H1 (cell line): ENCODE data around the gene GAN. TPM values are rescaled to one million over a fixed set of nuclear protein-coding genes. Genes with fewer than 3 reads are reported as not detected.

Experiments used
- CTCF ChIA-PET: fragments of 300-600 bp; sonication (Branson Sonifier 250); formaldehyde crosslinking; loops from one replicate; lab custom pipeline; 2021; ENCODE audit not compliant: partially characterized antibody; lab: Charles Lee
- POLR2A ChIA-PET: fragments of 300-600 bp; sonication (Branson Sonifier 250); formaldehyde crosslinking; loops from one replicate; lab custom pipeline; 2021; ENCODE audit warnings: inconsistent platforms; ENCODE audit not compliant: partially characterized antibody; lab: Charles Lee
- DNase-seq, 2 experiments: peaks; one replicate each; pipeline versions ENCODE4 v3.0.0 to v3.0.0-alpha.2; 2010 to 2022; ENCODE audit warnings: low spot score in 2 of 2, low read depth in 1 of 2, mixed read lengths in 1 of 2
- FAIRE-seq: peaks from 2 replicates; lab custom pipeline; 2011; peaks lifted over from hg19 to GRCh38; lab: Jason Lieb, UNC
- H2AFZ ChIP-seq: 2 replicates; pipeline ENCODE4 v1.8.1; 2012; ENCODE audit warnings: low read length, inconsistent platforms
- H2AK5ac ChIP-seq: 2 replicates; pipeline ENCODE4 v1.6.1; 2013; ENCODE audit warnings: low read depth, low read length
- H2BK120ac ChIP-seq: replicated peaks from 2 replicates; pipeline ENCODE3; 2013; ENCODE audit warnings: low read depth, low read length, inconsistent platforms
- H2BK12ac ChIP-seq: 2 replicates; pipeline ENCODE4 v1.6.1; 2013; ENCODE audit warnings: low read depth, low read length
- H2BK15ac ChIP-seq: 2 replicates; pipeline ENCODE4 v1.6.1; 2013; ENCODE audit warnings: low read length
- H2BK20ac ChIP-seq: 2 replicates; pipeline ENCODE4 v1.6.1; 2013; ENCODE audit warnings: low read length
- H2BK5ac ChIP-seq: 2 replicates; pipeline ENCODE4 v1.6.1; 2013; ENCODE audit warnings: low read depth, low read length
- H3K14ac ChIP-seq: 2 replicates; pipeline ENCODE4 v1.6.1; 2013; ENCODE audit warnings: inconsistent platforms; ENCODE audit not compliant: insufficient read length
- H3K18ac ChIP-seq: 2 replicates; pipeline ENCODE4 v1.6.1; 2013; ENCODE audit warnings: low read length; ENCODE audit errors: extremely low read depth
- H3K23ac ChIP-seq: 2 replicates; pipeline ENCODE4 v1.6.1; 2013; ENCODE audit warnings: inconsistent platforms; ENCODE audit not compliant: insufficient read length
- H3K23me2 ChIP-seq: 2 replicates; pipeline ENCODE4 v1.6.1; 2013; ENCODE audit warnings: low read depth, low read length
- H3K27ac ChIP-seq: 2 replicates; pipeline ENCODE4 v1.6.1; 2011; ENCODE audit warnings: low read depth, low read length, inconsistent platforms
- H3K27me3 ChIP-seq, 4 experiments: replicated peaks in 1 of 4; 1 replicate in 1 of 4; 2 replicates in 3 of 4; pipeline versions ENCODE4 v1.6.1 to v1.8.1; 2011 to 2013; ENCODE audit warnings: low read length in 3 of 4, mild to moderate bottlenecking in 3 of 4, inconsistent platforms in 2 of 4, mixed read lengths in 2 of 4, moderate library complexity in 1 of 4; ENCODE audit not compliant: control insufficient read depth in 3 of 4, insufficient read depth in 3 of 4; ENCODE audit errors: extremely low read depth in 1 of 4
- H3K36me3 ChIP-seq, 4 experiments: 2 replicates each; pipeline versions ENCODE4 v1.6.1 to v1.8.1; 2011 to 2013; ENCODE audit warnings: mild to moderate bottlenecking in 4 of 4, low read length in 3 of 4, moderate library complexity in 2 of 4, control low read depth in 1 of 4, inconsistent platforms in 1 of 4; ENCODE audit not compliant: insufficient read depth in 4 of 4, control insufficient read depth in 2 of 4
- H3K4ac ChIP-seq: replicated peaks from 2 replicates; pipeline ENCODE3; 2013; ENCODE audit warnings: low read length, low read depth, mixed read lengths, inconsistent platforms; ENCODE audit not compliant: insufficient read length
- H3K4me1 ChIP-seq, 4 experiments: replicated peaks in 1 of 4; 1 replicate in 1 of 4; 2 replicates in 3 of 4; pipeline versions ENCODE4 v1.6.1 to v1.8.1; 2011 to 2013; ENCODE audit warnings: low read length in 3 of 4, inconsistent platforms in 2 of 4, mixed read lengths in 1 of 4; ENCODE audit not compliant: insufficient read depth in 4 of 4, control insufficient read depth in 3 of 4
- H3K4me2 ChIP-seq, 2 experiments: 2 replicates each; pipeline versions ENCODE4 v1.6.1 to v1.8.1; 2011 to 2013; ENCODE audit warnings: low read depth in 2 of 2, low read length in 2 of 2, control low read depth in 1 of 2, inconsistent platforms in 1 of 2, mild to moderate bottlenecking in 1 of 2; ENCODE audit not compliant: insufficient read depth in 1 of 2
- H3K4me3 ChIP-seq, 4 experiments: fragments of 200-600, 300-600 bp in 1 of 4; sonication (generic), shearing (Covaris generic), sonication (Bioruptor Twin) in 1 of 4; 2 replicates each; pipeline versions ENCODE4 v1.5.1 to v1.8.1; 2011 to 2016; ENCODE audit warnings: low read length in 4 of 4, low read depth in 3 of 4, control low read depth in 2 of 4, inconsistent platforms in 2 of 4, mild to moderate bottlenecking in 2 of 4, mixed read lengths in 1 of 4, moderate library complexity in 1 of 4; ENCODE audit not compliant: insufficient read depth in 2 of 4; ENCODE audit errors: extremely low read depth in 1 of 4
- H3K56ac ChIP-seq: replicated peaks from 2 replicates; pipeline ENCODE3; 2013; ENCODE audit warnings: low read depth, mild to moderate bottlenecking, mixed read lengths, low read length, inconsistent platforms; ENCODE audit not compliant: insufficient read length
- H3K79me1 ChIP-seq: 2 replicates; pipeline ENCODE4 v1.6.1; 2013; ENCODE audit warnings: low read depth, low read length, control low read depth
- H3K79me2 ChIP-seq, 2 experiments: 2 replicates each; pipeline versions ENCODE4 v1.6.1 to v1.8.1; 2012 to 2013; ENCODE audit warnings: low read length in 2 of 2, mild to moderate bottlenecking in 2 of 2, inconsistent platforms in 1 of 2; ENCODE audit not compliant: insufficient read depth in 2 of 2, control insufficient read depth in 1 of 2
- H3K9ac ChIP-seq, 4 experiments: replicated peaks in 1 of 4; 1 replicate in 1 of 4; 2 replicates in 3 of 4; pipeline versions ENCODE4 v1.6.1 to v1.8.1; 2011 to 2013; ENCODE audit warnings: low read depth in 3 of 4, low read length in 3 of 4, control low read depth in 2 of 4, mild to moderate bottlenecking in 2 of 4, moderate library complexity in 2 of 4, inconsistent platforms in 1 of 4; ENCODE audit errors: extremely low read depth in 1 of 4
- H3K9me3 ChIP-seq, 2 experiments: 2 replicates each; pipeline versions ENCODE4 v1.6.1 to v1.8.1; 2012 to 2013; ENCODE audit warnings: mild to moderate bottlenecking in 2 of 2, moderate library complexity in 2 of 2, control low read depth in 1 of 2, inconsistent platforms in 1 of 2, low read depth in 1 of 2, low read length in 1 of 2, mixed read lengths in 1 of 2; ENCODE audit not compliant: insufficient read depth in 2 of 2
- H4K20me1 ChIP-seq, 2 experiments: replicated peaks in 1 of 2; 2 replicates each; pipeline versions ENCODE3 to v1.8.1; 2011 to 2013; ENCODE audit warnings: inconsistent platforms in 2 of 2, low read length in 2 of 2, mild to moderate bottlenecking in 1 of 2; ENCODE audit not compliant: insufficient read depth in 2 of 2, control insufficient read depth in 1 of 2
- H4K5ac ChIP-seq: 2 replicates; pipeline ENCODE4 v1.6.1; 2013; ENCODE audit warnings: low read length, low read depth, mixed read lengths, inconsistent platforms; ENCODE audit not compliant: insufficient read length
- H4K8ac ChIP-seq: 2 replicates; pipeline ENCODE4 v1.8.0; 2013; ENCODE audit warnings: mild to moderate bottlenecking, moderate library complexity, low read length, inconsistent platforms; ENCODE audit not compliant: insufficient read depth; ENCODE audit errors: extremely low read depth
- H4K91ac ChIP-seq: replicated peaks from 2 replicates; pipeline ENCODE3; 2013; ENCODE audit warnings: low read length, mixed read lengths, inconsistent platforms; ENCODE audit not compliant: insufficient read length
- ASH2L ChIP-seq: fragments of 200-600, 300-600 bp; sonication (generic); IDR thresholded peaks from one replicate; pipeline ENCODE4 v1.7.1; 2017; ENCODE audit warnings: low read length
- CBX8 ChIP-seq: fragments of 300-800, 300-1000 bp; sonication (generic); IDR thresholded peaks from 2 replicates; pipeline ENCODE4 v1.7.1; 2016; ENCODE audit warnings: low read depth, low read length, borderline replicate concordance
- CHD2 ChIP-seq: IDR thresholded peaks from 2 replicates; pipeline ENCODE4 v1.6.1; 2012; ENCODE audit warnings: low read length, improper control_type of control experiment
- FOSL1 ChIP-seq: IDR thresholded peaks from 2 replicates; pipeline ENCODE4 v1.6.1; 2011; ENCODE audit warnings: mild to moderate bottlenecking, low read depth, low read length, moderate library complexity; ENCODE audit not compliant: insufficient read depth
- HDAC2 ChIP-seq, 2 experiments: fragments of 300-600 bp in 1 of 2; sonication (generic) in 1 of 2; IDR thresholded peaks; 2 replicates each; pipeline ENCODE4 v1.6.1; 2011 to 2012; ENCODE audit warnings: low read depth in 2 of 2, low read length in 2 of 2, mild to moderate bottlenecking in 2 of 2, moderate library complexity in 2 of 2, borderline replicate concordance in 1 of 2, inconsistent platforms in 1 of 2
- POLR2A ChIP-seq, 2 experiments: IDR thresholded peaks; 1 replicate in 1 of 2; 2 replicates in 1 of 2; pipeline ENCODE4 v1.6.1; 2011; ENCODE audit warnings: low read depth in 2 of 2, low read length in 2 of 2, mild to moderate bottlenecking in 2 of 2; ENCODE audit errors: control extremely low read depth in 1 of 2
- RBBP5 ChIP-seq: IDR thresholded peaks from 2 replicates; pipeline ENCODE4 v1.7.1; 2012; ENCODE audit warnings: low read depth, mild to moderate bottlenecking, inconsistent platforms, low read length, moderate library complexity, borderline replicate concordance
- RNF2 ChIP-seq: fragments of 200-900, 300-1000 bp; sonication (generic); IDR thresholded peaks from 2 replicates; pipeline ENCODE4 v1.7.1; 2016; ENCODE audit warnings: borderline replicate concordance, low read depth, mild to moderate bottlenecking, antibody characterized with exemption, low read length; ENCODE audit not compliant: poor library complexity, severe bottlenecking; ENCODE audit errors: missing control alignments
- SAP30 ChIP-seq: fragments of 300-600 bp; sonication (generic); IDR thresholded peaks from 2 replicates; pipeline ENCODE4 v1.7.1; 2012; ENCODE audit warnings: low read length, moderate library complexity, mild to moderate bottlenecking, inconsistent platforms; ENCODE audit not compliant: insufficient read depth, insufficient replicate concordance
- TAF1 ChIP-seq: IDR thresholded peaks from 2 replicates; pipeline ENCODE4 v1.6.1; 2011; ENCODE audit warnings: mild to moderate bottlenecking, low read depth, low read length
- YY1 ChIP-seq: IDR thresholded peaks from 2 replicates; pipeline ENCODE4 v1.6.1; 2011; ENCODE audit warnings: low read depth, mild to moderate bottlenecking, low read length
- WGBS, 2 experiments: shearing (Covaris generic) in 1 of 2; methylation state at CpG; one replicate each; pipeline versions ENCODE4 v1.1.6 to v1.1.7; 2013 to 2015; ENCODE audit warnings: low lambda C conversion rate in 2 of 2, mixed read lengths in 2 of 2, inconsistent platforms in 1 of 2, low coverage in 1 of 2, missing lambda C conversion rate in 1 of 2; ENCODE audit not compliant: insufficient replicate concordance in 2 of 2, insufficient coverage in 1 of 2, insufficient read length in 1 of 2; ENCODE audit errors: extremely low coverage in 1 of 2, missing lambda C conversion rate in 1 of 2; 5-methylcytosine and 5-hydroxymethylcytosine counted together
- polyA plus RNA-seq, 7 experiments: library from polyadenylated mRNA; depleted of rRNA in 3 of 7; stranded (reverse) in 5 of 7; unstranded in 2 of 7; fragments of >200 nt in 5 of 7; fragments of 200-250 nt in 2 of 7; gene quantifications; 1 replicate in 5 of 7; 2 replicates in 1 of 7; 4 replicates in 1 of 7; pipeline versions ENCODE4 v1.2.1 to v1.2.3, GENCODE V29; 2011 to 2013; ENCODE audit warnings: missing spikeins in 2 of 7, mixed read lengths in 2 of 7
- total RNA-seq: library from RNA; stranded (reverse); fragmentation: NEBNext Ultra II Directional; extraction: Animal tissue kit (Norgen Biotek cat#: 25700); gene quantifications from 2 replicates; pipeline ENCODE4 v1.2.1, GENCODE V29; 2021
- TF ChIP-seq, protein P1 (sequence below): IDR thresholded peaks from 2 replicates; pipeline ENCODE4 v1.6.1; 2012; ENCODE audit warnings: inconsistent platforms

The GAN gene
- total and polyA plus RNA-seq, 2 of the 8 experiments (the other 6 are each of a cell fraction or from before 2014, with no cell fraction given): 4.5 to 23.9 TPM

DNA sequence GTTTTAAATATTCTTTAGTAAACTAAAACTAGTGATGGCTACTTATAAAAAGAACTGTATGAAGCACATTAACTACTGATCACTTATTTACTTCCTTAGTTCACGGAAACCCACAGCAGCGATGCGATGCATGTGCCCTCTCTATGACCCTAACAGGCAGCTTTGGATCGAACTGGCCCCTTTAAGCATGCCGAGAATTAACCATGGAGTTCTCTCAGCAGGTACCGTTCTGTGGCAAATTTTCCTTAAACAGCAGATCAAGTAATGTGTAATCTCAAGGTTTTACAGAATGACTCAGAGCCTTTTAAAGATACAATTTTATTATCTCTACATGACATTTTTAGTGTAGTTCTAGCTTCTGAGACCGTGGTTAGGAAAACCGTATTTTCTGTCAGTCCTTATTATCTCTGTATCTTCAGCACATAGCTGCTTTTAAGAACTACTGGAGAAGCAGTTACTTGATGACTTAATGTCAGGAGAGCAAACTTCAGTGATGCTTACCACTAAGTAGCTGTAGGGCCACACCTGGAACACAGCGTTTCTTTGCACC is 43.0 kb downstream of the GAN start:
- no peaks in the 10 kb centered on the region for H3K79me1 ChIP-seq
- no peak overlapping the region for H4K5ac ChIP-seq
- 92% methylated on average over 9 of the region's 9 CpGs; no CpG with 5 or more reads in 1 of the 2 experiments for WGBS, 2 experiments
- H3K14ac ChIP-seq: no peak overlapping the region
- POLR2A ChIA-PET: interaction anchor here (0.6 kb wide), 1 partner anchor 1648 kb away, joined by 3 read pairs; no protein-coding TSS in a partner anchor
- H3K18ac ChIP-seq: no peak overlapping the region
- H4K20me1 ChIP-seq: peaks cover 1% of the 10 kb centered on the region in 2 experiments
- H3K9ac ChIP-seq: no peak overlapping the region
- H2BK12ac ChIP-seq: no peak overlapping the region
- CTCF ChIA-PET: interaction anchor here (0.7 to 1.9 kb wide), 4 partner anchors 8 to 96 kb away, joined by 3 to 7 read pairs (median 4); no protein-coding TSS in a partner anchor
- H3K4ac ChIP-seq: no peak overlapping the region
- H4K91ac ChIP-seq: no peak overlapping the region
- peaks cover 3 to 34% (median 23%) of the 10 kb centered on the region in 4 experiments; a peak in 7 of 8 replicates for H3K36me3 ChIP-seq
- H2BK15ac ChIP-seq: no peak overlapping the region
- no peak overlapping the region for H3K4me3 ChIP-seq
- no peak overlapping the region for H3K56ac ChIP-seq
- H2BK120ac ChIP-seq: no peak overlapping the region
- FAIRE-seq (no peak), DNase-seq (no peak)
- H3K27ac ChIP-seq: no peak overlapping the region
- H3K79me2 ChIP-seq: no peaks in the 10 kb centered on the region
- H2BK5ac ChIP-seq: no peak overlapping the region
- no peak overlapping the region for H3K4me2 ChIP-seq
- H2AK5ac ChIP-seq: no peak overlapping the region
- no peaks in the 10 kb centered on the region; the same call in 1 of the 2 replicates for H3K23me2 ChIP-seq
- no peaks in the 10 kb centered on the region for H3K9me3 ChIP-seq
- no peaks in the 10 kb centered on the region for H3K4me1 ChIP-seq
- no peak overlapping the region for H4K8ac ChIP-seq
- H2BK20ac ChIP-seq: no peak overlapping the region
- H3K27me3 ChIP-seq: no peaks in the 10 kb centered on the region
- no peak overlapping the region for H2AFZ ChIP-seq
- H3K23ac ChIP-seq: no peak overlapping the region
- no peak for TF ChIP-seq YY1
- TF ChIP-seq TAF1: no peak
- TF ChIP-seq POLR2A (IDR thresholded peaks at IDR 0.05; ENCODE audit: control extremely low read depth in 1 of 2, low read depth in 2 of 2, low read length in 2 of 2): no peak
- no peak for TF ChIP-seq HDAC2 (IDR thresholded peaks at IDR 0.05; ENCODE audit: borderline replicate concordance in 1 of 2, low read depth in 2 of 2, low read length in 2 of 2)
- no peak for TF ChIP-seq RBBP5
- TF ChIP-seq, protein P1, sequence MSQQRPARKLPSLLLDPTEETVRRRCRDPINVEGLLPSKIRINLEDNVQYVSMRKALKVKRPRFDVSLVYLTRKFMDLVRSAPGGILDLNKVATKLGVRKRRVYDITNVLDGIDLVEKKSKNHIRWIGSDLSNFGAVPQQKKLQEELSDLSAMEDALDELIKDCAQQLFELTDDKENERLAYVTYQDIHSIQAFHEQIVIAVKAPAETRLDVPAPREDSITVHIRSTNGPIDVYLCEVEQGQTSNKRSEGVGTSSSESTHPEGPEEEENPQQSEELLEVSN: no peak
- TF ChIP-seq RNF2: no peak
- no peak for TF ChIP-seq CBX8
- no peak for TF ChIP-seq CHD2
- no peak for TF ChIP-seq FOSL1
- no peak for TF ChIP-seq ASH2L
- no peak for TF ChIP-seq SAP30
